Measurements from ENCODE around the gene MMP11.

Gene MMP11

GRCh38 chr22:23806837-23807236 is 34.2 kb downstream of the MMP11 start:
- no peak for DNase-seq

GRCh38 chr22:23812378-23812777 is 39.7 kb downstream of the MMP11 start:
- DNase-seq, result no peak

- no peak for DNase-seq
These were observed 43.0 kb downstream of the MMP11 start for GRCh38 chr22:23815541-23816155.

GRCh38 chr22:23816156-23816976 is 43.7 kb downstream of the MMP11 start:
- no peak for DNase-seq

GRCh38 chr22:23817146-23817545 is 44.5 kb downstream of the MMP11 start:
- no peak for DNase-seq

GRCh38 chr22:23818541-23818940 is 45.9 kb downstream of the MMP11 start:
- no peak for DNase-seq

- DNase-seq, result no peak
These were observed 48.1 kb downstream of the MMP11 start for GRCh38 chr22:23820748-23821211.

GRCh38 chr22:23822101-23822671 is 49.5 kb downstream of the MMP11 start:
- no peak for DNase-seq

GRCh38 chr22:23823331-23823791 is 50.7 kb downstream of the MMP11 start:
- no peak for DNase-seq

- DNase-seq, result no peak
These were observed 52.0 kb downstream of the MMP11 start for GRCh38 chr22:23824476-23825245.

GRCh38 chr22:23825246-23825905 is 52.7 kb downstream of the MMP11 start:
- no peak for DNase-seq

GRCh38 chr22:23826510-23827350 is 54.1 kb downstream of the MMP11 start:
- no peak for DNase-seq

GRCh38 chr22:23827351-23827995 is 54.8 kb downstream of the MMP11 start:
- no peak for DNase-seq

GRCh38 chr22:23828800-23829680 is 56.4 kb downstream of the MMP11 start:
- DNase-seq, result no peak

- no peak for DNase-seq
These were observed 57.3 kb downstream of the MMP11 start for GRCh38 chr22:23829845-23830372.

GRCh38 chr22:23831261-23831660 is 58.6 kb downstream of the MMP11 start:
- DNase-seq, result no peak

GRCh38 chr22:23831781-23832180 is 59.1 kb downstream of the MMP11 start:
- DNase-seq, result no peak

GRCh38 chr22:23832226-23833016 is 59.8 kb downstream of the MMP11 start:
- DNase-seq, result no peak
